ENCODE measurements around the gene VPS9D1.

Gene VPS9D1

DNA sequence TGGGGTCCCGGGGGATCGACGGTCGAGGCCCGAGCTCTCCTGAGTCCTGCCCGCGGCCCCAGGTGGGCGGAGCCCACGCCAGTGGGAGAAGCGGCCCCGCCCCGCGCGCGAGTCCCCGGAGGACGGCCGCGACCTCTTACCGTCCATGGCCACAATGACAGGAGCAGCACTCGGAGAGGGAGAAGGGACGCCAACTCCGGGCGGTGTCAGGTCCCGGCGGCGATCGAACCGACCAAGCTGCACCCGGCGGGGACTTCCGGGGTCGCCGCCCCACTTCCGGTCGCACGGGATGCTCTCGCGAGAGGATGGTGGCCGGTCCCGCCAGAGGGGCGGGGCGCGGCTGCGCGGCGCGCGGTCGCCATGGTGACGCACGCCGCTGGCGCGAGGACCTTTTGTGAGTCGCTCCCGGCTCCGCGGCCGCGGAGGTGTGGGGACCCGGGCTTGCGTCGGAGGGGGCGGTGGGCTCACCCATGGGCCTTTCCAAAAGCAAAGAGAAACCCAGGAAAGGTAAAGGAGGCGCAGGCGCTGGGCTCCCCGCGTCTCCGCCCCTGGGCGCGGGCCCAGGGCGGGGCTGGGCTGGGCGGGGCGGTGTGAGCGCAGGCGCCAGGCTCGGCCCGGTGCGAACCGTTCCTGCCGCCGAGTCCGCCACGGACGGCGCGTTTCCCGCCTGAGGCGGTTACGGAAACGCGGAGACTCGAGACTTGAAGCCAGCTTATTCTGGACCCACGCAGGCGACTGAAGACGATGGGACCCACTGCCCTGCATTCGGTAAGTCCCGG lies 63.1 kb downstream of the VPS9D1 start, which contains the start of the genes CHMP1A and SPATA33:
Gene CHMP1A (minus strand): TSS at position 267 of the 779 bp plus-strand sequence. CDS start 120 bp downstream, at position 147.
Gene SPATA33 (plus strand): TSS at position 395 of the 779 bp plus-strand sequence. CDS start 76 bp downstream, at position 471.
- Mint-ChIP-seq H3K4me1 (peaks cover 20% of the 10 kb centered on the region), H3K27me3 (ENCODE audit: low read depth, poor library complexity) (no peaks in the 10 kb centered on the region), H3K36me3 (ENCODE audit: low read depth) (peaks cover 61% of the 10 kb centered on the region), H3K9me3 (peaks cover 36% of the 10 kb centered on the region), H3K4me3 (peak within 1 kb of the TSS; percentile 93), H3K27ac (no peak within 1 kb of the TSS)
- TF ChIP-seq CTCF (IDR thresholded peaks at IDR 0.05), result no peak
- DNase-seq, result peak; percentile 94
